ENCODE results near the gene ZNF786.
"Not testable (repeated sequence)": the region's sequence is repeated elsewhere in the genome, so short reads cannot be mapped to it uniquely, and the experiment has no call there.

Gene ZNF786

GRCh38 chr7:149075286-149075685, 15.2 kb downstream of the ZNF786 start:
- DNase-seq = no peak

- no peak for DNase-seq
Measured at GRCh38 chr7:149074116-149074885, 16.2 kb downstream of the ZNF786 start.

DNA sequence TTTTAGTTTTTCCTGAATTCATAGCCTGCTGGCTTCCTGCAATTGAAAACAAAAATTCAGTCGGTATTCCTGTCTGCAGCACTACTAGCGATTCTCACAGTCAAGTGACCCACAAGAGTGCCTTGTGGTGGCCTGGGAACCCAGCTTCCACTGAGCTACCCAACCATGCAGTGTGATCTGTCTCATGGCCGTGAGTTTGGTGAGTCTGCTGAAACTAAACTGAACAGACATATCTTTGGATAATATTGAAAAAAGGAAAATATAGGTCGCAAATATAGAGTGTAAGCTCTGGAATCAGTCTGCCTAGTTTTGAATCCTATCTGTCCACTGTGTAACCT, 18.1 kb downstream of the ZNF786 start:
- DNase-seq = no peak

- DNase-seq = peak; percentile 79
Measured at GRCh38 chr7:149071641-149072437, 18.7 kb downstream of the ZNF786 start.

DNA sequence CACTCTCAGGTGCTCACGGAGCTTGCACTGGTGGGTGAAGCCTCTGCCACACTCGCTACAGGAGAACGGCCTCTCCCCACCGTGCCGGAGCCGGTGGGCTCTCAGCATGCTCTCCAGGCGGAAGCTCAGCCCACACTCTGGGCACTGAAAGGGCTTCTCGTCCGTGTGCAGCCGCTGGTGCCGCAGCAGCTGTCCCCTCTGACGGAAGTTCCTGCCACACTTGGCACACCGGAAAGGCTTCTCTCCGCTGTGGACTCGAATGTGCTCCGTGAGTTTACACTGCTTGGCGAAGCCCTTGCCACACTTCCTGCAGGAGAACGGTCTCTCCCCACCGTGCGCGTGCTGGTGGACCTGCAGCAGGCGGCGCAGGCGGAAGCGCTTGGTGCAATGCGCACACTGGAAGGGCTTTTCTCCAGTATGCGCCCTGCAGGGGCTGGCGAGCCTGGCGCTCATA, 19.3 kb downstream of the ZNF786 start:
- DNase-seq = no peak

DNA sequence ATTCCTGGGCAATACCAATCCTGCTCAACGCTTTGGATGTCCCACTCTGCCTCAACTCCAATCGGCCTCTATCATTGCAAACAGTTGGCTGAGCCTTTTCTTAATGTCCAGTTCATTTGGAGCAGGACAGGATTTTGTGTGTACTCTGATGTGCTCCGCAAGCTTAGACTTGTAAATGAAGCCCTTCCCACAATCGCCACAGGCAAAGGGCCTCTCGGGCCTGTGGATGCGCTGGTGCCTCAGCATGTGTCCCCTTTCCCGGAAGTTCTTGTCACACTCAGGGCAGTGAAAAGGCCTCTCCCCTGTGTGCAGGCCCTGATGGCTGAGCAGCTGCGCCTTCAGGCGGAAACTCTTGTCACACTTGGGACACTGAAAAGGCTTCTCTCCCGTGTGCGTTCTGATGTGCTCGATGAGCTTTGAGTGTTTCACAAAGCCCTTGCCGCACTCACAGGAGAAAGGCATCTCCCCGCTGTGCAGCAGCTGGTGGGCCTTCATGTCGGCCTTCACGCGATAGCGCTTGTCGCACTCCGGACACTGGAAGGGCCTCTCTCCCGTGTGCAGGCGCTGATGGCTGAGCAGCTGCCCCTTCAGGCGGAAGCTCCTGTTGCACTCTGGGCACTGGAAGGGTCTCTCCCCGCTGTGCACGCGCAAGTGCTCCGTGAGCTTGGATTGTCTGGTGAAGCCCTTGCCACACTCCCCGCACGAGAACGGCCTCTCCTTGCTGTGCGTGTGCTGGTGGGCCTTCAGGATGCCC, 20.0 kb downstream of the ZNF786 start:
- DNase-seq = no peak

- DNase-seq = no peak
Measured at GRCh38 chr7:149067869-149068268, 22.6 kb downstream of the ZNF786 start.

GRCh38 chr7:149063476-149063875, 27.0 kb downstream of the ZNF786 start:
- no peak for DNase-seq

DNA sequence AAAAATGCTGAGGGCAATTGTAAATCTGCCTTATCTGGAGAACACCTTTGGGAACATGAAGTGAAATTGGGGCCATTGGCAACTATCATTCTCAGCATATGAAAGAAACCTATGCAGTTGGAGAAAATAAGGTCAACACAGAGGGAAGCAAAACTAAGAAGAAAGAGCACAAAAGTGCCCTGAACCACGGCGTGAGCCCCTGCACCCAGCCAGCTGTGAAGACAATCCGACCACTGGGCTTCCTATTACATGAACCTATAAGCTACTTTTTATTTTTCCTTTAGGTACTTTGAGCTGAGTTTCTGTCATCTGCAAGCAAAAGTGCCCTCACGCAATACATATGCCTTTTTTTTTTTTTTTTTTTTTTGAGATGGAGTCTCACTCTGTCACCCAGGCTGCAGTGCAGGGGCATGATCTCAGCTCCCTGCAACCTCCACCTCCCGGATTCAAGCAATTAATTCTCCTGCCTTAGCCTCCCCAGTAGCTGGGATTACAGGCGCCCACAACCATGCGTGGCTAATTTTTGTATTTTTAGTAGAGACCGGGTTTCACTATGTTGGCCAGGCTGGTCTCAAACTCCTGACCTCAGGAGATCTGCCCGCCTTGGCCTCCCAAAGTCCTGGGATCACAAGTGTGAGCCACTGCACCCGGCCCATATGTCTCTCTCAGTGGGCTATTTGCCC, 28.2 kb downstream of the ZNF786 start:
- DNase-seq = not testable (repeated sequence)

- DNase-seq = no peak
Measured at GRCh38 chr7:149060156-149060555, 30.4 kb downstream of the ZNF786 start.

- DNase-seq = no peak
Measured at GRCh38 chr7:149053885-149054284, 36.6 kb downstream of the ZNF786 start.

GRCh38 chr7:149053384-149053783, 37.1 kb downstream of the ZNF786 start:
- DNase-seq = no peak

DNA sequence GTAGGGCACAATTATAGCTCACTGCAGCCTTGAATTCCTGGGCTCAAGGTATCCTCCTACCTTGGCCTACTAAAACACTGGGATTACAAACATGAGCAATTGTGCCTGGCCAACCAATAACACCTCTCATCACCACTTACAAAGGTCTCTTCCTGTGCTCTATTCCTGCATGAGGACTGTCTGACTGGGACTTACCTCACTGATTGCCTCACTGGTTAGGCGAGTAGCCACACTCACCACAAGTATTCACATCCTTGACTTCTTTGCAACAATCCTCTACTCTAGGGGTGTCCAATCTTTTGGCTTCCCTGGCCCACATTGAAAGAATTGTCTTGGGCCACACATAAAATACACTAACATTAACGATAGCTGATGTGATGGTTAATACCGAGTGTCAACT, 39.6 kb downstream of the ZNF786 start:
- DNase-seq = no peak

DNA sequence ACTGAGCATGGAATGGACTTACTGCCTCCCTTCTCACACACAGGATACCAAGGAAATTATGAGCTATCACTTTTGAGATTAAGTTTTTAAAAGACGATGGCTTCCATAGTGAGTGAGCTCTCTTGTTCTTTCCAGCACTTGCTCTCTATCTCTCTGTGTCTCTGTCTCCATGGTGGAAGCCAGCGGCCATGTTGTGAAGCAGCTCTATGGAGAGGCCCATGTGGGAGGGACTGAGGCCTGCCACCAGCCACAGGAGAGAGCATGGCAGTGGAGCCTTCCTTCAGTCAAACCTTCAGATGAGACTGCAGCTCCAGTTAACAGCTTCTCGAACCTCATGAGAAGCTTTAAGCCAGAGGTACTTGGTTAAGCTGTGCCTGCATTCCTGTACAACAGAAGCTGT, 41.7 kb downstream of the ZNF786 start:
- no peak for DNase-seq

DNA sequence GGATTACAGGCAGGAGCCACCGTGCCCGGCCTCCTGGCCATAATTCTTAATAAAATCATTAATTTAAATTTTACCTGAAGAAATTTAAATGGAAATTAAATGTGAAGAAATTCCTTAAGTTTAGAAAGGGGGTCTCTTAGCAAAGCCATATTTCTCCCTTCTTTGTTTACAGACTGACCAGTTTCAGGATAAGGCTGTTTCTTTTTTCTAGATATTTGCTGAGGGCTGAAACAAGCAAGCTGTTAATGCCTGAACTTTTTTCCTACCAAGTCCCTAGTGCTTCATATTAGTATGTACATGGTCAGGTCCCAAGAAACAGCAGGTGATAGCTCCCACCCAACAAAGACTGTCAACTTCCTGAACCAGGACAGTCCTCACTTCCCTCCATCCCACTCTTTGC, 44.1 kb downstream of the ZNF786 start:
- DNase-seq = no peak

DNA sequence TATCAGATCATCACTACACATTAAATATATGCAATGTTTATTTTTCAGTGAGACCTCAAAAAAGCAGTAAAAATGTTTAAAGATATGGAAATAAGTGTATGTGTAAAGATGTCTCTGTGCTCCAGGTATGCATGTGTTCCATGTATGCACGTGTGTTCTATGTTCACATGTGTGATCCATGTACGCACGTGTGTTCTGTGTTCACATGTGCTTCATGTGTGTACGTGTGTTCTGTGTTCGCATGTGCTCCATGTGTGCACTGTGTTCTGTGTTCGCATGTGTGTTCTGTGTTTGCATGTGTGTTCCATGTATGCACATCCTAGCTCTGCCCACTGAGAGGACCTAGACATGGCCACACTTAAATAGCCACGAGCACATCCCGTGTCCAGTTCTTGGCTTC, 46.6 kb downstream of the ZNF786 start:
- no peak for DNase-seq

DNA sequence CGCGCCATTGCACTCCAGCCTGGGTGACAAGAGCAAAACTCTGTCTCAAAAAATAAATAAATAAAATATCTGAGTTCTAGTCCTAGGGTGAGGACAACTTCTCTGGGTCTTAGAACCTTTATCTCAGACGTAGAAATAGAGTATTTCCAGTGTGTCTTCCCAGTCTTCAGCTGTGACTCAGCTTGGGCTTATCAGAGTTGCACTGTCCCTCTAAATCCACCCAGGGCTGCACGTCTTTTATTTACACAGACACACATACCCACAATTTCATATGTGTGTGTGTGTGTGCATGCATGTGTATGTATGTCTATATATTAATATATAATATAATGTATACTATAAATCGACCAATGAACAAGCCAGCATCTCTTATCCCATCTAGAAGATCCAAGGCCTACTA, 49.2 kb downstream of the ZNF786 start:
- DNase-seq = no peak

GRCh38 chr7:149038641-149039040, 51.9 kb downstream of the ZNF786 start:
- DNase-seq = not testable (repeated sequence)

DNA sequence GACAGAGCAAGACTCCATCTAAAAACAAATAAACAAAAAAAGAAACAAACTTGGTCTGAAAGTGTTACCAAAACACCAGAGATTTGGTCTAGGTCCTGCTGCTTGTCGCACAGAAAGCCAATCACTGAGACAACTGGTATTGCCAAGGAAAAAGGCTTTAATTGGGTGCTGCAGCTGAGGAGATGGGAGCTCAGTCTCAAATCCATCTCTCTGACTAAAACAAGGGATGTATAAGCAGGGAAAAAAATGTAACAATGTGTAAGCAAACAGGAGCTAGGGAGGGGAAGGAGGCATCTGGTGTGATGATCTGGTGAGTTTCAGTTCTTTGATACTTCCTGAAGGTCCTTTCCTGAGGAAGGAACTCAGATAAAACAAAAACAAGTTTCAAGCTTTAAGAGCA, 53.8 kb downstream of the ZNF786 start:
- DNase-seq = no peak

- no peak for DNase-seq
Measured at GRCh38 chr7:149031353-149031910, 59.1 kb downstream of the ZNF786 start.

GRCh38 chr7:149030439-149030838, 60.1 kb downstream of the ZNF786 start:
- DNase-seq = not testable (repeated sequence)

- peak; percentile 99 for DNase-seq
Measured at GRCh38 chr7:149028346-149029109, 62.0 kb downstream of the ZNF786 start, which contains the start of gene PDIA4. Gene PDIA4 (minus strand): TSS chr7:149028505. CDS start chr7:149028408, 97 bp downstream.

Data from GDM1 (cell line).